Stimulated activated memory B cell treated with anti-CD40 and anti-IgM and Interleukin-4, amounts not matched to agents 10 μg/mL and 1 μg/mL and 100 μg/mL, for 72 hours (primary cell): ENCODE data around the gene OSR1.
"Not testable (repeated sequence)": the region's sequence is repeated elsewhere in the genome, so short reads cannot be mapped to it uniquely, and the experiment has no call there.

Experiments
- ATAC-seq: fragments of 150-1000 bp; cut with Tn5 transposase; 2 replicates; pipeline ENCODE4 v1.10.0; 2021
- H3K27ac Mint-ChIP-seq: one replicate; pipeline ENCODE4 v1.8.0; 2022; ENCODE audit warnings: mild to moderate bottlenecking, mixed read lengths
- H3K27me3 Mint-ChIP-seq: one replicate; pipeline ENCODE4 v1.8.0; 2022; ENCODE audit warnings: mixed read lengths
- H3K36me3 Mint-ChIP-seq: one replicate; pipeline ENCODE4 v1.8.0; 2022; ENCODE audit warnings: mixed read lengths
- H3K4me1 Mint-ChIP-seq: one replicate; pipeline ENCODE4 v1.8.0; 2022; ENCODE audit warnings: mixed read lengths
- H3K4me3 Mint-ChIP-seq: one replicate; pipeline ENCODE4 v1.8.0; 2022; ENCODE audit warnings: mild to moderate bottlenecking, moderate library complexity, mixed read lengths
- H3K9me3 Mint-ChIP-seq: one replicate; pipeline ENCODE4 v1.8.0; 2022; ENCODE audit warnings: mixed read lengths

The OSR1 gene

DNA sequence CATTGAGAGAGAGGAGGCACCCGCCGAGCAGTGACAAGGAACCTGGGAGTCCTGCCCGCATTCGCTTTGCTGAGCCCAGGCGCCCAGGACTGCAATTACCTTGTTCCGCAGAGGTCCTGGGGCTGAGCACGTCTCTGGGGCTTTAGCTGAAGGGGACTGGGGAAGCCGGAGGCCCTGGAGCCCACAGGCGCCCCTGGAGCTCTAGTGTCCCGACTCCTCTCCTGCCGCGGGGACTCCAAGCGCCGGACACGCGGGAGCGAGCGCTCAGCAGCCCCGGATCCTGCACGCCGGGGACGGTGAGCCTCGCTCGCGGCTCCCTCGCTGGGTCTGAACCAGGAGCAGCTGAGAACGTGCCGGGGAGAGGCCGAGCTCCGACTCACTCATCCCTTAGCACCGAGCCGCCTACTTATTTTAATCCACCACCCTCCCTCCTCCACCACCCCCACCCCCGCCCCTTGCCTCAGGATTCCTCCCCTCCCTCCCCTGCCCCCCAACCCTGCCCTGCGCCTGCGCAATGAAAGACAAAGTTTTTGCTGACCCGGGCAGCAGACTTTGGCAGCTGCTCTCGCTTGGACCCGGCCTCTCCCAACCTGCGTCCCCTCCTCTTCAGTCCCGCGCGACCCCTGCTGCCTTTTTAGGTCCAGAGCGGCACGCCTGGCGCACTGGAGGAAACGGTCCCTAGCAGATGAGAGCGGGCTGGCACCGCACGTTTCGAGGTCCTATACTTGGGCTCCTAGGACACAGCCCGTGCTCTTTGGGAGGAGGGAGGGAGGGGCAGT lies at the start of gene OSR1:
TSS of gene OSR1 (minus strand) at position 382 of the 779 bp plus-strand sequence. CDS start 4,818 bp downstream, outside the sequence.
- no peaks in the 10 kb centered on the region for H3K36me3 Mint-ChIP-seq
- H3K27ac Mint-ChIP-seq, result no peak within 1 kb of the TSS
- H3K4me3 Mint-ChIP-seq, result peak within 1 kb of the TSS; percentile 72
- H3K4me1 Mint-ChIP-seq, result peaks cover 51% of the 10 kb centered on the region
- peaks cover 2% of the 10 kb centered on the region for H3K9me3 Mint-ChIP-seq
- no peak for ATAC-seq
- H3K27me3 Mint-ChIP-seq, result peaks cover 99% of the 10 kb centered on the region

DNA sequence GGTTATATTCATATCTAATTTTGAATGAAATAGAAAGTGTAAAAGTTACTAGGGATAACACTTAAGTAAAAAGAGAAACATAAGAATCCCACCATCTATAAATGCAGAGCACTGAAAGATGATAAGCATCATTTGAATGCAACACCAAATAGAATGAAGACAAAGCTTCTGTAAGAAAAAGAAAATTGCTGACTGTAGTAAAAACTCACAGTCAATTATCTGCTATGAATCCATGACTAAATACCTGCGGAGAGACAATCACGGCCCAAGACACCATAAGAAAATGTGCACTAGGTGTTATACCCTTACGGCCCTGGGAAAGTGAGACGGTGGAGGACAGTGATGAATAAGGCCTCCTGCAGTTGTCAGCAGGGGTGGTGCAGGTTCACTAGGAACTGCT lies 45.4 kb upstream of the OSR1 start:
- Mint-ChIP-seq H3K27me3 (peaks cover 47% of the 10 kb centered on the region), H3K36me3 (no peaks in the 10 kb centered on the region), H3K9me3 (peaks cover 4% of the 10 kb centered on the region), H3K4me3 (no peak overlapping the region), H3K4me1 (no peaks in the 10 kb centered on the region), H3K27ac (no peak overlapping the region)
- no peak for ATAC-seq

DNA sequence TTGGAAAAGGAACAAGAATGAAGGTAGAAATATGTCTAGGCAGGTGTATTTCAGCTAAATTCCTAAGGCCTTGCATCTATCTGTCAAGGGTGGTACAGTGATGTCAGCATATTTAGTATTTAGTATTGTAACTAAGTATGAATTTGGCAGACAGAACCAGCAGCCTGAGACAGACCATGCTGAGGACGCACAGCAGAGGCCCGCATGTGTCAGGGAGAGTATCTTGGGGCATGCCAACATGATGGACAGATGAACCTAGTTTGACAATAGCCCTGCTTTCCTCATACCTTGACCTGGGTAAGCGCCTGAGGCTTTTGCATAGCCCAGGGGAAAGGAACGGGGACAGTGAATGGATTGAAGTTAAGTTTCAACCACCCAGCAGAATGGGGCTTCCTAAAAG lies 33.8 kb upstream of the OSR1 start:
- H3K27me3 Mint-ChIP-seq, result peaks cover 37% of the 10 kb centered on the region
- H3K9me3 Mint-ChIP-seq, result peaks cover 2% of the 10 kb centered on the region
- H3K4me1 Mint-ChIP-seq, result no peaks in the 10 kb centered on the region
- H3K36me3 Mint-ChIP-seq, result no peaks in the 10 kb centered on the region
- no peak overlapping the region for H3K4me3 Mint-ChIP-seq
- no peak overlapping the region for H3K27ac Mint-ChIP-seq
- no peak for ATAC-seq

DNA sequence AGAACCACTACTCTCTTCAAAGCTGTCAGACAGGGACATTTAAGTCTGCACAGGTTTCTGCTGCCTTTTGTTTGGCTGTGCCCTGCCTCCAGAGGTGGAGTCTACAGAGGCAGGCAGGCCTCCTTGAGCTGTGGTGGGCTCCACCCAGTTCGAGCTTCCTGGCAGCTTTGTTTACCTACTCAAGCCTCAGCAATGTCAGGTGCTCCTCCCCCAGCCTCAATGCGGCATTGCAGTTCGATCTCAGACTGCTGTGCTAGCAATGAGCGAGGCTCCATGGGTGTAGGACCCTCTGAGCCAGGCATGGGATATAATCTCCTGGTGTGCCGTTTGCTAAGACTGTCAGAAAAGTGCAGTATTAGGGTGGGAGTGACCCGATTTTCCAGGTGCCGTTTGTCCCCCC lies 31.0 kb upstream of the OSR1 start:
- not testable (repeated sequence) for H3K36me3 Mint-ChIP-seq, ATAC-seq, H3K4me1 Mint-ChIP-seq, H3K9me3 Mint-ChIP-seq, H3K4me3 Mint-ChIP-seq, H3K27ac Mint-ChIP-seq
- H3K27me3 Mint-ChIP-seq, result peaks cover 34% of the 10 kb centered on the region

DNA sequence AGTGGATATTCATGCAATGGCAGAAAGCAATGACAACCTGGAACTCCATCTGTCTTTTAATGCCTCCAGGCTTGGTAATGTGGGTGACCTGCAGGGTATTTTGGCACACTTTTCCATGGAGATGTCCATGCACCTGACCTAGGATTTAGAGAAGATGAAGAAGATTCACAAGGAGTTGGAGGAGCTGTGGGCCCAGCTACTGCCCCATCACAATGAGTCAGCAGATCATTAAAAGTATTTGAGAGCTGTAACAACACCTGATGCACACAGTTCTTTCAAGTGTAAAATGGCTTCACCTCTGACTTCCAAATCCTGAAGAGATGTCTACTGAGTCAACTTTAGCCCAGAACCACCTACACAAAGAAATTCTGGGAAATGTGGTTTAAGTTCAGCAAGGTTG lies 22.1 kb upstream of the OSR1 start:
- H3K36me3 Mint-ChIP-seq, result no peaks in the 10 kb centered on the region
- H3K27me3 Mint-ChIP-seq, result peaks cover 9% of the 10 kb centered on the region
- H3K9me3 Mint-ChIP-seq, result peaks cover 4% of the 10 kb centered on the region
- no peaks in the 10 kb centered on the region for H3K4me1 Mint-ChIP-seq
- H3K4me3 Mint-ChIP-seq, result no peak overlapping the region
- no peak for ATAC-seq
- no peak overlapping the region for H3K27ac Mint-ChIP-seq

DNA sequence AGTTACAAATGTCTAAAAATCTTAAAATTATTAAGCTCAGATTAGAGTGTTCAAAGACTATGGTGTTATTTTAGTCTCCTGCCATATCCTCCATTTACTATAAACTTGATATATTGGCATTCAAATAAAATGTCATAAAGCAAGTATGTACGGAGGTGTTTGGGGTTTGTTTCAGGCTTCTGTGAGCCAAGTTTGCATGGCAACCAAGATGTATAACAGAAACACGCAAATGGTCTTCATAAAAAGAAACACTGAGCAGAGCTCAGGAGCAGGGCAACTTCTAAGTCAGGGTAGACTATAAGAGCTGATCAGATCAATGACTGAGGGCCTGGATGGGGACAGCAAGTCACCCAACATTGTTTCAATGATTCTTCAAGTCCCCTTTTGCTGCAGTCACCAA lies 20.5 kb upstream of the OSR1 start:
- Mint-ChIP-seq H3K27ac (no peak overlapping the region), H3K36me3 (no peaks in the 10 kb centered on the region), H3K4me1 (no peaks in the 10 kb centered on the region), H3K27me3 (peaks cover 19% of the 10 kb centered on the region), H3K9me3 (peaks cover 2% of the 10 kb centered on the region), H3K4me3 (no peak overlapping the region)
- no peak for ATAC-seq

DNA sequence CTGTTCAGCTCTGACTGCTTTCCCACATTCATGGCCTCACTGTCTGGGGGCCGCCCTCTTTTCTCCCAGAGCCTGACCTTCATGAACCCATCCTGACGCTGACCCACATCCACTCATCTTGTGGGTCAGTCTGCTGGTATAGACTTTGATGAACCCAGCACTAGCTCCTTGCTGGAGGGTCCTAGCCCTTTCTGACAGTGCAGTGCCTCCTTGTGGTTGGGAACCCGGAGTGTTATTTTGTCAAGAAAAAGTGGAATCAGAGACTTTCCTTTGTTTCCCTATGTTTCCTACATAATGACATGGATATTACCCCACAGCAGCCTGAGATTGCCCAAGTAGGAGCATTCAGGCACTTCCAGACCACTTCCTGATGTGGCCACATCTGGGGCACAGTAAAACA lies 19.3 kb upstream of the OSR1 start:
- H3K4me3 Mint-ChIP-seq, result no peak overlapping the region
- H3K27ac Mint-ChIP-seq, result no peak overlapping the region
- H3K27me3 Mint-ChIP-seq, result peaks cover 30% of the 10 kb centered on the region
- H3K4me1 Mint-ChIP-seq, result no peaks in the 10 kb centered on the region
- H3K9me3 Mint-ChIP-seq, result peaks cover 2% of the 10 kb centered on the region
- no peaks in the 10 kb centered on the region for H3K36me3 Mint-ChIP-seq
- no peak for ATAC-seq

DNA sequence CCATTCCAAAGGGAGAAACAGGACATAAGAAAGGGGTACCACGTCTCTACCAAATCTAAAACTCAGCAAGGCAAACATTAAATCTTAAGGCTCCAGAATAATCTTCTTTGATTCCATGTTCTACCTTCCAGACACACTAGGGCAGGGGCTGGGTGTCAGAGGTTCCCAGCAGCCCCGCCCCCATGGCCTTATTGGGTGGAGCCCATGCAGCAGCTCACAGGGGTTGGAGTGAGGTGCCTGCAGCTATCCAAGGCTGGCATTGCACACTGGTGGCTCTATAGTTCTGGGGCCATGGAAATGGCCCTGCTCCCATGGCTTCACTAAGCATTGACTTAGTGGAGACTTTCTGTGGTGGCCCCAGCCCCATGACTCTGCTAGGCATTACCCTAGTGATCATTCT lies 14.9 kb upstream of the OSR1 start:
- Mint-ChIP-seq H3K9me3 (peaks cover 2% of the 10 kb centered on the region), H3K27ac (no peak overlapping the region), H3K4me3 (no peak overlapping the region), H3K27me3 (peaks cover 36% of the 10 kb centered on the region), H3K36me3 (no peaks in the 10 kb centered on the region), H3K4me1 (no peaks in the 10 kb centered on the region)
- ATAC-seq, result no peak

DNA sequence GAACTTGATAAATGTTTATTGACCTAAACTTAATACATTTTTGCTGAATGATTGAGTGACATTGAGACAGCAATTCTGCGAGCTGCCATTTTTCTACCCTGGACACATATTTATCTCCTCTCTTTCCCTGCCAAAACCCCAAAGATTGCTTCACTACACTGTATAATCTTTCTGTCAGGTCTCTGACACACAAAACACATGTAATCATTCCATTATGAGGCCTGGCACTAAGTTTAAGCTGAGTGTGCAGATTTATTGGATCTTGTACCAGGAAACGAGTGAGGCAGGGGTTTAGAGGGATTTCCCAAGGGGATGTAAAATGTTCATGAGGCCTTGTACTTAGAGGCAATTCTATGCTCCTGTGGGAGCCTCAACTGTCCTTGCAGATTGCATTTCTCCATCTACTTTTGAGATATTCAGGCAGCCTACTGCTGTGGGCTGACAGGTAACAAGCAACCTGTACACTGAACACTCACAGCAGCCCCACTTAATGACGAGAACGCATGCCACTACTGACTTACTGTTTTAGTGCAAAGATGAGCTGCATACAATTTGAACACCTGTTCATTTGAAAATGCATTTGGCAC lies 13.7 kb upstream of the OSR1 start:
- no peak overlapping the region for H3K27ac Mint-ChIP-seq
- peaks cover 36% of the 10 kb centered on the region for H3K27me3 Mint-ChIP-seq
- no peaks in the 10 kb centered on the region for H3K4me1 Mint-ChIP-seq
- no peak for ATAC-seq
- H3K36me3 Mint-ChIP-seq, result no peaks in the 10 kb centered on the region
- H3K9me3 Mint-ChIP-seq, result peaks cover 2% of the 10 kb centered on the region
- no peak overlapping the region for H3K4me3 Mint-ChIP-seq

DNA sequence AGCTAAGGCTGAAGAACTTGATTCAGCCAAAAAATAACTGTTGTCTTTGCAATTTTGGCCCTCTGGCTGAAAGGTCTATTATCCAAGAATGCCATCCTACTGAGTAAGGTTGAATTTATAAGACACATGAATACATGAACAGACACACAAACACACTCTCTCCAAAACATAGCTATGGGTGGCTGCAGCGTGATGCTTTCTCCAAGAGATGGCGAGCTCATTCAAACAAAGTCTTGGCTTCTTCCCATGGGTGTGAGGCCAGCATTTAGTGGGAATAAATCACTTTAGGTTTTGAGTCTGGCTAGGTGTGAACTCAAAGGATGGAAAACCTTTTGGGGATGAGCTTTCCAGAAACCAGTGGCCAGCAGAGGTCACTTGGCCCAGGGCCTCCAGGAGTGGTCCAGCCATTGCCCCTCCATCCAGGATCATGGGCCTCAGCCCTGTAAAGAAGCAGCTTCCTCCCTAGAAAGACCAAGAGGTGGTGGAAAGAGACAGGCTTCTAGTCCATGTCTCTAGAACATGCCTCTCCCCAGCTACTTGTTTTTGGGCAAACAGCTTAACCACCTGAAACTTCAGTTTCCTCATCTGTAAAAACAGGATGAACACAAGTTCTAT lies 11.0 kb upstream of the OSR1 start:
- ATAC-seq, result no peak
- no peaks in the 10 kb centered on the region for H3K9me3 Mint-ChIP-seq
- no peak overlapping the region for H3K4me3 Mint-ChIP-seq
- H3K36me3 Mint-ChIP-seq, result no peaks in the 10 kb centered on the region
- no peak overlapping the region for H3K27ac Mint-ChIP-seq
- peaks cover 31% of the 10 kb centered on the region for H3K27me3 Mint-ChIP-seq
- no peaks in the 10 kb centered on the region for H3K4me1 Mint-ChIP-seq

DNA sequence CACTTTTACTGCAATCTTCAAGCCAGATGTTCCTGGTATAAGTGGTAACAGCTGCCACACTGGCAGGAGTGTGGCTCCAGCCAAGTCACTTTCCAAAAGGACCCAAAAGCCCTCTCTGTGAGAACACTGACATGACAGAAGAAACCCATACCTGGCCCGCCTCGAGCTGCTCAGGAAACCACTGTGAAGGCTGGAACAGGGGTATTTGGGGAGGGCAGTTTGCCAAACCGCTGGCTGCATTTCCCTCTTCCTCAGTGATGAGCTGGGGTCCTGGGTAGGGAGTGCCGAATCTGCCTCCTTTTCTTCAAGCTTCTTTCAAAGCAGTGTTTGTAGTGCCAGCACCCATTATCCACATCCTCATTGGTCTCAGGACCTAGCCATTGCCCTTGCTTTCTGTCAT lies 10.3 kb upstream of the OSR1 start:
- Mint-ChIP-seq H3K27me3 (peaks cover 28% of the 10 kb centered on the region), H3K27ac (no peak overlapping the region), H3K4me1 (peaks cover 2% of the 10 kb centered on the region), H3K36me3 (no peaks in the 10 kb centered on the region), H3K4me3 (no peak overlapping the region), H3K9me3 (no peaks in the 10 kb centered on the region)
- ATAC-seq, result no peak

DNA sequence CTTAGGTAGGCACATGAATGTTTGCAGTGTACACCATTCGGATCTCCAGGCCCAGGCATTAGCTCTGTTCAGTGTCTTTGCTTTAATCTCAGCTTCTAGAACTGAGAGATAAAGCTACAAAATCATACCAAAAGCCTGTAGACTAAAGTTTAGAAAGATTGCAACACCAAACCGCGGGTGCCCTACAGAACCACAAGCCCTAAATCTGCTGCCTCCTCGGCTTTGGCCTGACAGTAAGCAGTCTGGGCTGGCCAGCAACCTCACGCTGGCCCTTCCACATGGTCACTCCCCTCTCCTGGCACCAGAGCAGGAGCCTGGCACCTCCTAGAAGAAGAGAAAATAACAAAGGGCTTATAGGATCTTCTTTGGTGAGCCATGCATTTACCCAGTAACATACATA lies 8.9 kb upstream of the OSR1 start:
- ATAC-seq, result no peak
- Mint-ChIP-seq H3K27ac (no peak overlapping the region), H3K36me3 (no peaks in the 10 kb centered on the region), H3K27me3 (peaks cover 29% of the 10 kb centered on the region), H3K4me3 (no peak overlapping the region), H3K4me1 (peaks cover 16% of the 10 kb centered on the region), H3K9me3 (no peaks in the 10 kb centered on the region)

DNA sequence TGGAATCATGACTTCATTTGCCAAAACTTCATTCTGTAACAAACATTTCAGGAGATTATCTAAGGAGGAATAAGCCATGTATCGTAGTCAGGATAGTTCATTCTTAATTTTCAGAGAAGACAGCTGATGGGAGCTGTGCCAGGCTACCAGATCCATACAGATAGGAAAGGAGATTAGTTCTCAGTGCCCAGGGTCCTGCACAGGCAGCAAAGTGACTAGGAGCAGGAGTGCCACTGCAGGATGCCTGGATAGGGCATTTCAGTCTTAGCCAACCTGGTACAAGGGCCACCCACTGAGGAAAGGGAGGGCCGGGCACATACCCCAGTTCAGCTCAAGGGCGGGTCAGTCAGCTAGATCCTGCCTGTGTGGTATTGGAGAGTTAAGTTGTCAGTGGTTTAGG lies 6.7 kb upstream of the OSR1 start:
- Mint-ChIP-seq H3K27me3 (peaks cover 38% of the 10 kb centered on the region), H3K4me3 (no peak overlapping the region), H3K4me1 (peaks cover 33% of the 10 kb centered on the region), H3K9me3 (no peaks in the 10 kb centered on the region), H3K36me3 (no peaks in the 10 kb centered on the region), H3K27ac (no peak overlapping the region)
- ATAC-seq, result no peak

DNA sequence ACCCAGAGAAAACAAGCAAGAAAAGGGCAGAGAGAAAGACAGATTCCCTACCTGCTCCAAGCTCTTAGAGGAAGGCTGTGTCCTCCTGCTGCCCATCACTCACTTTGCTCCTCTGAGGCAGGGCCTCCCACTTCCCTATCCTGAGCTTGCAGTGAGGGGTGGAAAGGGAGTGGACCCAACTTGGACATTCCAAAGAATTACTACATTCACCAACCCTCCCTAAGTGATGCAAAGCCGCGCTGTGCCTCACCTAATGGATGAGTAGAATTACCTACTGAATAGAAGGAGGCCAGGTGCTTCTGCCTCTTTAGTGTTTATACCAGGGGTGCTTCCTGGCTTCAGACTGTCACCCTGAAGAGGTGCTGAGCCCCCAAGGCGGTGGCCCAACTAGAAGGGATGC lies 5.6 kb upstream of the OSR1 start:
- Mint-ChIP-seq H3K27ac (no peak overlapping the region), H3K4me1 (peaks cover 34% of the 10 kb centered on the region), H3K4me3 (peak overlapping the region; percentile 93), H3K9me3 (no peaks in the 10 kb centered on the region), H3K36me3 (no peaks in the 10 kb centered on the region), H3K27me3 (peaks cover 49% of the 10 kb centered on the region)
- no peak for ATAC-seq

DNA sequence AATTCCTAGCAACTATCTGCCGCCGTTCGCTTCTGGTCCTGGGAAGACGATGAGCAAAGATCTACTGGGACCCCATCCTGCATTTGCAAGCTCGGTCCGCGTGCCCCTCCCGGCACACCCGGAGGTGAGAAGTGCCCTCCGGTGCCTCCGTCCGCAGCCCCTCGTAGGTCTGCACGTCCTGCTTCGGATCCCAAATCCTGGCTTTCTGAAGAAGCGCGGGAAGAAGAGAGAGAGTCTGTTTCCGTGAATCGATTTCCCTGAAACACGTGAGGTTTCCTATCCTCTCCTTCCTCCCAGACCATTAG lies 5.0 kb upstream of the OSR1 start:
- Mint-ChIP-seq H3K27me3 (peaks cover 55% of the 10 kb centered on the region), H3K4me3 (peak overlapping the region; percentile 93), H3K4me1 (peaks cover 40% of the 10 kb centered on the region), H3K27ac (peak overlapping the region; percentile 72), H3K9me3 (no peaks in the 10 kb centered on the region), H3K36me3 (no peaks in the 10 kb centered on the region)
- no peak for ATAC-seq
